ENCODE data around the gene ERV3-1. TPM values are rescaled to one million over a fixed set of nuclear protein-coding genes. Genes with fewer than 3 reads are reported as not detected.
A peak's percentile ranks its signal among the peaks of the same experiment; 100 is the strongest.

ERV3-1 gene
- total RNA-seq, 1 experiment from 2014 or later: 22.5 TPM

DNA sequence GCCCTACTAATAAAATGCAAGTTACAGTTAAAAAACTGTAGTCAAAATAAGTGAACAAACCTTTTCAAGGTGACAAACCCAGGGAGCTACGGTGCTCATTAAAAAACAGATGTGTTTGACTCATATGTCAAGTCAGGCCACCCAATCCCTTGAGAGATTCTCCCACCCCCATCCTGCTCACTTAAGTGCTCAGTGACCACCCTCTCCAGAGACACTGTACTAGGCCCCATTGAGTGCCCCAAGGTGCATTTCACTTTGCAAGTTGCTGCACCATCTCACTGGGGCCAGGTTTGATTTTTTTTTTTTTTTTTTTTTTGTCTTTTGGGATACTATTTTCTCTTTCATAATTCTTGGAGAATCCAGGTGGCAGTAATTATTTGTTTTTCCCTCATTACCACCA is 1.9 kb downstream of the ERV3-1 start:
- Histone ChIP-seq H3K79me2 (ENCODE audit: low read depth) (peaks cover 50% of the 10 kb centered on the region), H3F3A (ENCODE audit: insufficient read depth, low read depth) (peaks cover 8% of the 10 kb centered on the region), H3K4me3 (no peak overlapping the region), H3K27ac (no peak overlapping the region), H3K36me3 (ENCODE audit: low read depth) (peaks cover 46% of the 10 kb centered on the region), H2AFZ (no peak overlapping the region), H3K9me2 (ENCODE audit: insufficient read depth) (no peaks in the 10 kb centered on the region), H3K4me2 (0 out of 2 replicates have a peak overlapping the region, but pooled peaks have one; percentile 94), H3K27me3 (ENCODE audit: insufficient read depth, low read depth) (no peaks in the 10 kb centered on the region), H4K20me1 (ENCODE audit: insufficient read depth) (no peaks in the 10 kb centered on the region), H3K9me3 (ENCODE audit: insufficient read depth, low read depth) (peaks cover 40% of the 10 kb centered on the region), H3K4me1 (replicated peaks; ENCODE audit: insufficient read depth) (peaks cover 13% of the 10 kb centered on the region)
- intact Hi-C loops (cut with micrococcal nuclease; ENCODE audit: unreplicated experiment): no loop called here
- no peak for TF ChIP-seq EZH2 (IDR thresholded peaks at IDR 0.05; ENCODE audit: low read depth)
- TF ChIP-seq, protein P1, sequence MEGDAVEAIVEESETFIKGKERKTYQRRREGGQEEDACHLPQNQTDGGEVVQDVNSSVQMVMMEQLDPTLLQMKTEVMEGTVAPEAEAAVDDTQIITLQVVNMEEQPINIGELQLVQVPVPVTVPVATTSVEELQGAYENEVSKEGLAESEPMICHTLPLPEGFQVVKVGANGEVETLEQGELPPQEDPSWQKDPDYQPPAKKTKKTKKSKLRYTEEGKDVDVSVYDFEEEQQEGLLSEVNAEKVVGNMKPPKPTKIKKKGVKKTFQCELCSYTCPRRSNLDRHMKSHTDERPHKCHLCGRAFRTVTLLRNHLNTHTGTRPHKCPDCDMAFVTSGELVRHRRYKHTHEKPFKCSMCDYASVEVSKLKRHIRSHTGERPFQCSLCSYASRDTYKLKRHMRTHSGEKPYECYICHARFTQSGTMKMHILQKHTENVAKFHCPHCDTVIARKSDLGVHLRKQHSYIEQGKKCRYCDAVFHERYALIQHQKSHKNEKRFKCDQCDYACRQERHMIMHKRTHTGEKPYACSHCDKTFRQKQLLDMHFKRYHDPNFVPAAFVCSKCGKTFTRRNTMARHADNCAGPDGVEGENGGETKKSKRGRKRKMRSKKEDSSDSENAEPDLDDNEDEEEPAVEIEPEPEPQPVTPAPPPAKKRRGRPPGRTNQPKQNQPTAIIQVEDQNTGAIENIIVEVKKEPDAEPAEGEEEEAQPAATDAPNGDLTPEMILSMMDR (conservative IDR thresholded peaks at IDR 0.05): no peak
- no peak for DNase-seq
- CTCF ChIA-PET: no interaction called here
- POLR2A ChIA-PET (ENCODE audit: unreplicated experiment): no interaction called here
- BruUV-seq (replicated peaks): no TSS peak

DNA sequence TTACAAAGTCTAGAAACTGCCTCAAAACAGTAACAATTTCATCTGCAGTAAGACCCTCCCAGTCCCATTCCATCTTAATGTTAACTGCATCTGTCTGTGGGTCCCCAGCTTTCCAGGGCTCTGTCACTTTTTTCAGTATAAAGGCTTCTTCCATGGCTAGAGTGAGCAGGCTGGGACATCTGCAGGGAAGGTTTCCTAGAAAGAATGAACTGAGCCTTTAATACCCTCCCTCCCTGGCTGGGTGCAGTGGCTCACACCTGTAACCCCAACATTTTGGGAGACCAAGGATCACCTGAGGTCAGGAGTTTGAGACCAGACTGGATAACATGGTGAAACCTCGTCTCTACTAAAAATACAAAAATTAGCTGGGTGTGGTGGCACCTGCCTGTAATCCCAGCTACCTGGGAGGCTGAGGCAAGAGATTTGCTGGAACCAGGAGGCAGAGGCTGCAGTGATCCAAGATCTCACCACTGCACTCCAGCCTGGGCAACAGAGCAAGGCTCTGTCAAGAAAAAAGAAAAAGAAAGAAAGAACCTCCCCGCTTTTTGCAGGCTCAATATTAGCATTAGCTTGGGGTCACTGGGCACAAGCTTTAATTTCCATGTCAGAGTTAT is 3.4 kb downstream of the ERV3-1 start:
- ChIA-PET POLR2A (ENCODE audit: unreplicated experiment) (no interaction called here), CTCF (no interaction called here)
- Histone ChIP-seq H3K4me1 (replicated peaks; ENCODE audit: insufficient read depth) (peaks cover 27% of the 10 kb centered on the region), H3K4me3 (no peak overlapping the region), H3K9me3 (ENCODE audit: insufficient read depth, low read depth) (peaks cover 49% of the 10 kb centered on the region), H3K4me2 (no peak overlapping the region), H3K36me3 (ENCODE audit: low read depth) (peaks cover 58% of the 10 kb centered on the region), H3K9me2 (ENCODE audit: insufficient read depth) (no peaks in the 10 kb centered on the region), H4K20me1 (ENCODE audit: insufficient read depth) (no peaks in the 10 kb centered on the region), H3K27ac (no peak overlapping the region), H3K27me3 (ENCODE audit: insufficient read depth, low read depth) (no peaks in the 10 kb centered on the region), H3K79me2 (ENCODE audit: low read depth) (peaks cover 50% of the 10 kb centered on the region), H2AFZ (no peak overlapping the region), H3F3A (ENCODE audit: insufficient read depth, low read depth) (peaks cover 23% of the 10 kb centered on the region)
- no TSS peak for BruUV-seq (replicated peaks)
- DNase-seq: no peak
- no peak for TF ChIP-seq EZH2 (IDR thresholded peaks at IDR 0.05; ENCODE audit: low read depth)
- TF ChIP-seq, protein P1 (conservative IDR thresholded peaks at IDR 0.05): no peak
- intact Hi-C loops (cut with micrococcal nuclease; ENCODE audit: unreplicated experiment): no loop called here

DNA sequence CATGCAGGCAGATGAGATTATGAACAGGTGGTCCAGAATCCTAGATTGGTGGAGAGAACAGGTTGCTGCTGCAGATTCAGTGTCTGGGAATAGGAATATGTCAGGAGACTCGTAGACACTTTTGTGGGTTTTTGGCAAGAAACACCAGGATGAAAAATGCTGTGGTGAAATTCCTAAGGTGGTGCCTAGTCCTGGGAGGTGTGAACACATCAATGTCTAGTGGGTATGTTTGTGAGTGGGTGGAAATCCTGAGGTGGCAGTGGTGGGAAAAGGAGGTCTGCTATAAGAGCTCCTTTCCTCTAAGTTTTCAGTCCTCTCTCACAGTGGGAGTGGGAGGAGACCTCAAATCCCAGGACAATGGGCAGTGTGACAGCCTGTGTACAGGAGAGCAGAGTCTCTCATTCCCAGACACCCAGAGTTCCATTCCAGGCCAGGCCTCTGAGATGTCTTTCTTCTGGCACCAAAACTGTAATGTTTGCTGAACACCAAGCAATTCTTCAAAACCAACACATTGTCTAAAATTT is 5.1 kb downstream of the ERV3-1 start:
- Histone ChIP-seq H3K9me2 (ENCODE audit: insufficient read depth) (no peaks in the 10 kb centered on the region), H3K4me3 (no peak overlapping the region), H2AFZ (no peak overlapping the region), H3K27me3 (ENCODE audit: insufficient read depth, low read depth) (no peaks in the 10 kb centered on the region), H3K4me2 (no peak overlapping the region), H4K20me1 (ENCODE audit: insufficient read depth) (no peaks in the 10 kb centered on the region), H3K27ac (no peak overlapping the region), H3K9me3 (ENCODE audit: insufficient read depth, low read depth) (peaks cover 59% of the 10 kb centered on the region), H3K79me2 (ENCODE audit: low read depth) (peaks cover 50% of the 10 kb centered on the region), H3K4me1 (replicated peaks; ENCODE audit: insufficient read depth) (peaks cover 31% of the 10 kb centered on the region), H3F3A (ENCODE audit: insufficient read depth, low read depth) (peaks cover 28% of the 10 kb centered on the region), H3K36me3 (ENCODE audit: low read depth) (peaks cover 58% of the 10 kb centered on the region)
- intact Hi-C loops (cut with micrococcal nuclease; ENCODE audit: unreplicated experiment): no loop called here
- no peak for DNase-seq
- ChIA-PET CTCF (no interaction called here), POLR2A (ENCODE audit: unreplicated experiment) (no interaction called here)
- TF ChIP-seq, protein P1 (conservative IDR thresholded peaks at IDR 0.05): no peak
- TF ChIP-seq EZH2 (IDR thresholded peaks at IDR 0.05; ENCODE audit: low read depth): no peak
- BruUV-seq (replicated peaks): no TSS peak

All from PC-9 (cell line).